Measurements from ENCODE around the gene RHOBTB1. TPM values are rescaled to one million over a fixed set of nuclear protein-coding genes. Genes with fewer than 3 reads are reported as not detected.
A peak's percentile ranks its signal among the peaks of the same experiment; 100 is the strongest.

Gene RHOBTB1
- total RNA-seq, 1 experiment from 2014 or later: 32.1 TPM

DNA sequence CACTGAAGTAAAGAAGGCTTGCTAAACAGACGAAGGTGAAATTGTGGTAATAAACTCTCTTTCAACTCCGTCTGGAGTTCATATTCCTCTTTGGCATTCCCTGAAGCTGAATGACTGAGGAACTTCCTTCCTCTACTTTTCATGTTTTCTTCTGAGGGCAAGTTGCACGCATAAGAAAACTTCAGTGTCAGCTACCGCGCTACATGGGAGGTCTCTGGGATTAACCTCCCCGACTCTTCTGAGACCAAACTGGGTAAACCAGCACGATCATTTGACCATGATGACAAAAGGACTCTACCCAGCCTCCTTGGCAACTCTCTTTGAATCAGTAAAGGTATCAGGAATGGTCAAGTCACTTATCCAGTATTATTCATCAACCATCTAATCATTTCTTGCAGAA is 44.7 kb downstream of the RHOBTB1 start:
- H3K4me3 ChIP-seq: no peak overlapping the region
- H3K36me3 ChIP-seq: no peaks in the 10 kb centered on the region
- no peaks in the 10 kb centered on the region for H3K9me3 ChIP-seq (replicated peaks)
- peak; percentile 65 to 72 for DNase-seq (ENCODE audit: low read depth in 1 of 2, low spot score in 2 of 2)
- H3K27ac ChIP-seq: peak overlapping the region; percentile 42; the same call in 1 of the 2 replicates
- H3K27me3 ChIP-seq (replicated peaks): no peaks in the 10 kb centered on the region
- peaks cover 56% of the 10 kb centered on the region for H3K4me1 ChIP-seq (replicated peaks)

- Histone ChIP-seq H3K9me3 (replicated peaks) (no peaks in the 10 kb centered on the region), H3K27me3 (replicated peaks) (no peaks in the 10 kb centered on the region), H3K27ac (no peak overlapping the region), H3K4me1 (replicated peaks) (peaks cover 57% of the 10 kb centered on the region), H3K36me3 (no peaks in the 10 kb centered on the region), H3K4me3 (no peak overlapping the region)
- no peak for DNase-seq (ENCODE audit: low read depth in 1 of 2, low spot score in 2 of 2)
These were observed 45.7 kb downstream of the RHOBTB1 start for GRCh38 chr10:60898321-60898720.

GRCh38 chr10:60896810-60897209 is 47.2 kb downstream of the RHOBTB1 start:
- no peaks in the 10 kb centered on the region for H3K9me3 ChIP-seq (replicated peaks)
- no peak for DNase-seq (ENCODE audit: low read depth in 1 of 2, low spot score in 2 of 2)
- H3K27ac ChIP-seq: no peak overlapping the region

GRCh38 chr10:60896033-60896432 is 48.0 kb downstream of the RHOBTB1 start:
- no peaks in the 10 kb centered on the region for H3K36me3 ChIP-seq
- H3K27me3 ChIP-seq (replicated peaks): no peaks in the 10 kb centered on the region
- H3K9me3 ChIP-seq (replicated peaks): no peaks in the 10 kb centered on the region
- 0 out of 2 replicates have a peak overlapping the region, but pooled peaks have one; percentile 1 for H3K27ac ChIP-seq
- H3K4me1 ChIP-seq (replicated peaks): peaks cover 53% of the 10 kb centered on the region
- DNase-seq (ENCODE audit: low read depth in 1 of 2, low spot score in 2 of 2): no peak
- no peak overlapping the region for H3K4me3 ChIP-seq

More at GRCh38 chr10:60896810-60897209, 47.2 kb downstream of the RHOBTB1 start:
- Histone ChIP-seq H3K36me3 (no peaks in the 10 kb centered on the region), H3K4me1 (replicated peaks) (peaks cover 61% of the 10 kb centered on the region), H3K4me3 (no peak overlapping the region), H3K27me3 (replicated peaks) (no peaks in the 10 kb centered on the region)

- Histone ChIP-seq H3K27me3 (replicated peaks) (no peaks in the 10 kb centered on the region), H3K4me3 (no peak overlapping the region), H3K27ac (no peak overlapping the region), H3K36me3 (no peaks in the 10 kb centered on the region), H3K4me1 (replicated peaks) (peaks cover 45% of the 10 kb centered on the region), H3K9me3 (replicated peaks) (no peaks in the 10 kb centered on the region)
- DNase-seq (ENCODE audit: low read depth in 1 of 2, low spot score in 2 of 2): no peak
These were observed 49.2 kb downstream of the RHOBTB1 start for GRCh38 chr10:60894786-60895185.

DNA sequence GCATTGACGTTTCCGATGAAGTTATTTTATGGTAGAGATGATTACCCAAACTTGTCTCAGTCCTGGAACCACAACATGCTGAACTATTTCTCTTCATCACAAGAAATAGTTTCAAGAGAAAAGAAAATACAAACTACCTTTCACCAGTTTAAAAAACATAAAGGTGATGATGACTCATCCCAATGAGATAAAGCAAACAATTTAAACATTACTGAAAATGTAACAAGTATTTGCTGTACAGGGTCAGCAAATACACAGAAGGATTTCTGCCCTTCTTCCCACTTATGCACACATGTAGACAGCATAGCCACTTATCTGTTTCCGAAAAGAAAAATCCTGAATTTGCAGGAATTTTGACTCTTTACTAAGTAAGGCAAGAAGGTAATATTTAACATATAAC is 50.8 kb downstream of the RHOBTB1 start:
- H3K27me3 ChIP-seq (replicated peaks): no peaks in the 10 kb centered on the region
- H3K36me3 ChIP-seq: peaks cover 5% of the 10 kb centered on the region; the same call in 1 of the 2 replicates
- DNase-seq (ENCODE audit: low read depth in 1 of 2, low spot score in 2 of 2): no peak
- peaks cover 29% of the 10 kb centered on the region for H3K4me1 ChIP-seq (replicated peaks)
- no peaks in the 10 kb centered on the region for H3K9me3 ChIP-seq (replicated peaks)
- H3K4me3 ChIP-seq: no peak overlapping the region
- no peak overlapping the region for H3K27ac ChIP-seq

DNA sequence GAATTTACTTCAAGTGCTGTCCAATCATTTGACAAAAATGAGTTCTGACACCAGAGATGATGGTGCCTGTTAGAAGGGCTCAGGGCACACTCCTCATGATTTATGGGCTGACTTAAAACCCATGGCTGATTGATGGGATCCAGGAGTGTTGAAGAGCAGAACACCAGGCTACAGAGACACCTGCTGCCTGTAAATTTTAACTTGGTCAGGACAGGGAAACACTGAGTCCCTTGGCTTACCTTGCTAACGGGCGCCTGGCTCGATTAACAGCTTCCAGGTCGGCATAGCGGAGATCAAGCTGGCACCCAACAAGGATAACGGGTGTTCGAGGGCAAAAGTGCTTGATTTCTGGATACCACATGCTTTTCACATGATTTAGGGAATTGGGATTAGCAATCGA is 51.4 kb downstream of the RHOBTB1 start:
- peaks cover 24% of the 10 kb centered on the region for H3K4me1 ChIP-seq (replicated peaks)
- no peak overlapping the region for H3K4me3 ChIP-seq
- H3K9me3 ChIP-seq (replicated peaks): no peaks in the 10 kb centered on the region
- H3K27me3 ChIP-seq (replicated peaks): no peaks in the 10 kb centered on the region
- no peak for DNase-seq (ENCODE audit: low read depth in 1 of 2, low spot score in 2 of 2)
- H3K27ac ChIP-seq: no peak overlapping the region
- peaks cover 6% of the 10 kb centered on the region; the same call in 1 of the 2 replicates for H3K36me3 ChIP-seq

DNA sequence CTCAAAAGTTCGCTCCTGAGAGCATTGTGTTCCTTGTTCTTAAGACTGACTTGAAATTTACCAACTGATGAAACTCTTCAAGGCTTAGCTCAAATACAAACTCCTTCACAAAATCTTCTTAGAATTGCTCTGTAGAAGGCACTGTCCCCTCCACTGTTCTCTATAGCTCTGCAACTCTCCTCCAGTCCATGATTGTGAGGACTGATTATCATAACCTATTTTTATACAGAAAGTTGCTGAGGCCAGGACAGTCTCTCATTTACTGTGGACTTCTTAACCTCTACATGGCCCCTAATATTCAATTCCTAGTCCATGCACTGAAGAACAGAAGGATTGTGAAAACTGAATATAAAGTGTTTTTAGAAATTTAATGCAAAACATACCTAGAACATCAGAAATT is 53.2 kb downstream of the RHOBTB1 start:
- peaks cover 9% of the 10 kb centered on the region; the same call in 1 of the 2 replicates for H3K36me3 ChIP-seq
- H3K4me3 ChIP-seq: no peak overlapping the region
- H3K27me3 ChIP-seq (replicated peaks): no peaks in the 10 kb centered on the region
- DNase-seq (ENCODE audit: low read depth in 1 of 2, low spot score in 2 of 2): no peak
- H3K9me3 ChIP-seq (replicated peaks): no peaks in the 10 kb centered on the region
- H3K27ac ChIP-seq: no peak overlapping the region
- peaks cover 11% of the 10 kb centered on the region for H3K4me1 ChIP-seq (replicated peaks)

DNA sequence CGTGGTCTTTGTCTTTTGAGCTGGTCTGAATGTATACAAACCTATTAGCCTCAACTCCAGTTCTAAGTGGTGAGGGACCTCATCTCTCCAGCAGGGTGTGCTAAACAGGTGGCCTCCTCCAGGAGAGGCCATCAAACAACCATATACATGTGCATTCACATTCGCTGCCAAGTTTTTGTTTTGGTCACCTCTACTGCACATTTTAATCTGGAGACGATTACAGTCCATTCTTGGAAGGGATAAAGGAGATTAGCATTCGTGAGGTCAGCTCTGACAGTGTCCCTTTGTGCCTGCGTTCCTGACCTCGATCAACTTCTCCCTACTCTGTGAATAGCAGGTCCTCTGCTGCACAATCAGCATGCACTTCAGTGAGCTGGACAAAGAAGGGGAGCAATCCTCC is 60.8 kb downstream of the RHOBTB1 start:
- H3K27ac ChIP-seq: no peak overlapping the region
- no peak for DNase-seq (ENCODE audit: low read depth in 1 of 2, low spot score in 2 of 2)
- no peak overlapping the region for H3K4me3 ChIP-seq
- peaks cover 30% of the 10 kb centered on the region for H3K36me3 ChIP-seq
- H3K4me1 ChIP-seq (replicated peaks): no peaks in the 10 kb centered on the region; the same call in 1 of the 2 replicates
- H3K27me3 ChIP-seq (replicated peaks): no peaks in the 10 kb centered on the region
- H3K9me3 ChIP-seq (replicated peaks): no peaks in the 10 kb centered on the region

DNA sequence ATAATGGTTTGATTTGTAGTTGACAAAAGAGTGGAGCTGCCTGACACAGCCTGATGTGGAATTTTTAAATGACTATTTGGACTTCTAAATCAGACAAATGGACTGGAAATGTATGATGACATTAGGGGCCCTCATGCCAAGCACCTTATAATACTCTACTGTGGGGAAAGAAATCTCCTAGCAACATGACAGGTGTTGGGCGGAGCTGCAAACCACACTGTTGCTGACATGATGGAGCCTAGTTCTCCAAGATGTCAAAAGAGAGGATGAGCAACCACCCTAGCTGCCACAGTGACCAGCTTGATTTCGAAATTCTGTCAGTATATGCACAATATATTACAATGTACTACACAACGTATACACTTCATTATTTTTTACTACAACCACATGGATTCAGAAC is 65.8 kb downstream of the RHOBTB1 start:
- no peaks in the 10 kb centered on the region for H3K9me3 ChIP-seq (replicated peaks)
- no peak overlapping the region for H3K27ac ChIP-seq
- H3K27me3 ChIP-seq (replicated peaks): no peaks in the 10 kb centered on the region
- DNase-seq (ENCODE audit: low read depth in 1 of 2, low spot score in 2 of 2): no peak
- H3K4me1 ChIP-seq (replicated peaks): peaks cover 11% of the 10 kb centered on the region; the same call in 1 of the 2 replicates
- peaks cover 13% of the 10 kb centered on the region for H3K36me3 ChIP-seq
- no peak overlapping the region for H3K4me3 ChIP-seq

GRCh38 chr10:60877777-60878120 is 66.2 kb downstream of the RHOBTB1 start:
- peaks cover 11% of the 10 kb centered on the region; the same call in 1 of the 2 replicates for H3K36me3 ChIP-seq
- H3K27ac ChIP-seq: no peak overlapping the region
- no peaks in the 10 kb centered on the region for H3K9me3 ChIP-seq (replicated peaks)
- H3K4me3 ChIP-seq: no peak overlapping the region
- no peak for DNase-seq (ENCODE audit: low read depth in 1 of 2, low spot score in 2 of 2)
- H3K27me3 ChIP-seq (replicated peaks): no peaks in the 10 kb centered on the region
- peaks cover 11% of the 10 kb centered on the region; the same call in 1 of the 2 replicates for H3K4me1 ChIP-seq (replicated peaks)

DNA sequence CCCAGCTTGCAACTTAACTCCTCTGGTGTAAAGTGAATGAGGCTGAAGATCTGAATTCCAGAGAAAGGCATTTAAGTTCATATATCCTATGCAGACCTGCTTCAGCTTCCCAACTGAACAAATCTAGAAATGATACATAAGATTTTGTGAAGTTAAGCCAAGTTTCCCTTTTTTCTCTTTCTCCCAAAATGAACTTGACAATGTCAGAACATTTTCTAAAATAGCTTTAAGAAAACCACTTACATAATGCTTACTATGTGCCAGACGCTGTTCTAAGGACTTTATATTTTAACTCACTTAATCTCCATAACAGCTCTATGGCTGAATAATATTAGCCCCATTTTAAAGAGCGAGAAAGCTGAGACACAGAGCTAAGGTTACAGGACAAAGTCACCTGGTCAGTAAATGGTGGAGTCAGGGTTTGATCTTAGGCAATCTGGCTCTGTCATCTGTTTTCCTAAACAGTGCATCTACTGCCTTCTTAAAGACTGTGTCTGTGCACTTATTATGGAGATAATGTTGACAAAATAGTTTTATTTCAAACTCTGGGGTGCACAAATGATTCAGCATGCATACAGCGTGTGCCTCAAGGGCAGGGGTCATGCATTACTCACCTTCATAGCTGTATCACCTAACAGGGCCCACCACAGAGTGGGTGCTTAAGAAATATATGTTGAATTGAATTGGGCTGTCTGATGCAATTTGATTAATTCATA is 66.8 kb downstream of the RHOBTB1 start:
- Histone ChIP-seq H3K27me3 (replicated peaks) (no peaks in the 10 kb centered on the region), H3K4me1 (replicated peaks) (peaks cover 11% of the 10 kb centered on the region; the same call in 1 of the 2 replicates), H3K27ac (no peak overlapping the region), H3K36me3 (peaks cover 10% of the 10 kb centered on the region; the same call in 1 of the 2 replicates), H3K9me3 (replicated peaks) (no peaks in the 10 kb centered on the region), H3K4me3 (no peak overlapping the region)
- DNase-seq (ENCODE audit: low read depth in 1 of 2, low spot score in 2 of 2): no peak

GRCh38 chr10:60873758-60874157 is 70.2 kb downstream of the RHOBTB1 start:
- DNase-seq (ENCODE audit: low read depth in 1 of 2, low spot score in 2 of 2): no peak
- Histone ChIP-seq H3K4me1 (replicated peaks) (peaks cover 11% of the 10 kb centered on the region; the same call in 1 of the 2 replicates), H3K27me3 (replicated peaks) (no peaks in the 10 kb centered on the region), H3K36me3 (peaks cover 4% of the 10 kb centered on the region; the same call in 1 of the 2 replicates), H3K4me3 (no peak overlapping the region), H3K27ac (no peak overlapping the region), H3K9me3 (replicated peaks) (no peaks in the 10 kb centered on the region)

DNA sequence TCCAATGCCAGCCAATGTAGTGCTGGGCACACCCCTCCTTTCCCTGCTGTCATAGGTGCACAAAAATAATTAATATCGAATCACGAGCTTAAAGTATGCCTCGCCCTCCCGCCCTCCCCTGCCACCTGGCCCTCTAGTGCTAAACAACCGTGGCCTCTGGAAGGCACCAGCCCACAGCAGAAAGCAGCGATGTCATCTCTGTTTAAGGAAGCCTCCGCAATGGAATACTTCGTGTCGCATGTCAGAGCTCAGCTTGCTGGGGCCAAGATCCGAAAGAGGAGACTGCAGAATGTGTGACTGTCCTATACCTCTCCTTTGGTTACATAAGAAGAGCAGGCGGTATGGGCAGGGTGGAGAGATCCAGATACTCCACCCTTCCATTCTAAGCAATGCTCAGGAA is 71.5 kb downstream of the RHOBTB1 start:
- H3K4me1 ChIP-seq (replicated peaks): peaks cover 11% of the 10 kb centered on the region; the same call in 1 of the 2 replicates
- H3K36me3 ChIP-seq: peaks cover 4% of the 10 kb centered on the region; the same call in 1 of the 2 replicates
- H3K4me3 ChIP-seq: no peak overlapping the region
- no peaks in the 10 kb centered on the region for H3K27me3 ChIP-seq (replicated peaks)
- H3K27ac ChIP-seq: no peak overlapping the region
- no peak for DNase-seq (ENCODE audit: low read depth in 1 of 2, low spot score in 2 of 2)
- no peaks in the 10 kb centered on the region for H3K9me3 ChIP-seq (replicated peaks)
